Upper lobe of left lung (tissue), 6 donors: ENCODE measurements around the gene ZBED1. TPM values are rescaled to one million over a fixed set of nuclear protein-coding genes. Genes with fewer than 3 reads are reported as not detected.

Experiments used
- ATAC-seq, 2 donors: fragments of 200-7000 bp; cut with Tn5 transposase; one replicate each; pipeline ENCODE4 v1.9.1; 2022; ENCODE audit warnings: mild to moderate bottlenecking in 2 of 2, moderate library complexity in 2 of 2; ENCODE audit not compliant: low FRiP score in 2 of 2
- DNase-seq, 2 donors: peaks; one replicate each; pipeline ENCODE4 v3.0.0-alpha.2; 2019 to 2020
- H3K27ac ChIP-seq, 4 donors: fragments of 200-600 bp; sonication (generic); one replicate each; pipeline ENCODE4 v1.5.1; 2016 to 2019
- H3K27me3 ChIP-seq, 4 donors: fragments of 200-600 bp; sonication (generic); one replicate each; pipeline ENCODE4 v1.5.1; 2017 to 2019
- H3K36me3 ChIP-seq, 4 donors: fragments of 200-600 bp; sonication (generic); one replicate each; pipeline ENCODE4 v1.5.1; 2016 to 2019
- H3K4me1 ChIP-seq, 4 donors: fragments of 200-600 bp; sonication (generic); one replicate each; pipeline ENCODE4 v1.5.1; 2018 to 2019
- H3K4me3 ChIP-seq, 4 donors: fragments of 200-600 bp; sonication (generic); one replicate each; pipeline ENCODE4 v1.5.1; 2017 to 2019; ENCODE audit warnings: mild to moderate bottlenecking in 2 of 4, moderate library complexity in 1 of 4
- H3K9me3 ChIP-seq, 4 donors: fragments of 200-600 bp; sonication (generic); one replicate each; pipeline ENCODE4 v1.5.1; 2018 to 2019
- CTCF ChIP-seq, 6 experiments: fragments of 450-650 bp in 4 of 6; fragments of 200-600 bp in 2 of 6; sonication (generic) in 2 of 6; IDR thresholded peaks; one replicate each; pipeline ENCODE4 v1.5.1; 2016 to 2019; ENCODE audit warnings: antibody characterized with exemption in 6 of 6
- EP300 ChIP-seq, 4 donors: sonication (generic); formaldehyde crosslinking; IDR thresholded peaks; one replicate each; pipeline ENCODE4 v1.5.1; 2017; ENCODE audit warnings: antibody characterized with exemption in 4 of 4, control low read depth in 2 of 4
- POLR2A ChIP-seq, 4 donors: fragments of 450-650 bp; IDR thresholded peaks; one replicate each; pipeline ENCODE4 v1.5.1; 2016 to 2017; ENCODE audit warnings: antibody characterized with exemption in 4 of 4, mild to moderate bottlenecking in 2 of 4
- POLR2AphosphoS5 ChIP-seq, 2 donors: sonication (generic); formaldehyde crosslinking; IDR thresholded peaks; one replicate each; pipeline ENCODE4 v1.5.1; 2017; ENCODE audit warnings: antibody characterized with exemption in 2 of 2
- WGBS, 2 donors: methylation state at CpG; one replicate each; pipeline ENCODE4 v1.1.5; 2017 to 2018; 5-methylcytosine and 5-hydroxymethylcytosine counted together
- total RNA-seq, 6 donors: library from RNA; depleted of rRNA in 4 of 6; stranded (reverse); fragments of >200 nt in 4 of 6; gene quantifications; one replicate each; pipeline versions ENCODE4 v1.1.0 to v1.2.1, GENCODE V29; 2016 to 2021
- donor health status: DM: no; HTN: no; CAD: no; lungs with moderate emphysema.
- donor health status: DM: no; HTN: yes; CAD: no; lungs with severe emphysema.

Gene ZBED1
- total RNA-seq, 6 donors from 2014 or later = 33.2 to 48.7 (median 41.6) TPM

GRCh38 chrX:2545144-2545543 is 44.4 kb upstream of the ZBED1 start:
- no peaks in the 10 kb centered on the region for H3K27me3 ChIP-seq
- H3K36me3 ChIP-seq = no peaks in the 10 kb centered on the region
- H3K4me1 ChIP-seq = no peaks in the 10 kb centered on the region
- ATAC-seq (no peak), DNase-seq (no peak)
- no peak overlapping the region for H3K4me3 ChIP-seq
- 25 to 36% methylated on average over 1 of the region's 1 CpG for WGBS, 2 donors
- TF ChIP-seq POLR2A (IDR thresholded peaks at IDR 0.05) (no peak), POLR2AphosphoS5 (IDR thresholded peaks at IDR 0.05) (no peak), CTCF (IDR thresholded peaks at IDR 0.05) (no peak), EP300 (IDR thresholded peaks at IDR 0.05) (no peak)
- H3K9me3 ChIP-seq = no peaks in the 10 kb centered on the region
- H3K27ac ChIP-seq = no peak overlapping the region

- ATAC-seq = no peak
- Histone ChIP-seq H3K4me1 (no peaks in the 10 kb centered on the region), H3K36me3 (no peaks in the 10 kb centered on the region), H3K27me3 (no peaks in the 10 kb centered on the region), H3K4me3 (no peak overlapping the region), H3K27ac (no peak overlapping the region), H3K9me3 (no peaks in the 10 kb centered on the region)
- no peak for DNase-seq
- TF ChIP-seq EP300 (IDR thresholded peaks at IDR 0.05) (no peak), POLR2A (IDR thresholded peaks at IDR 0.05) (no peak), CTCF (IDR thresholded peaks at IDR 0.05) (no peak), POLR2AphosphoS5 (IDR thresholded peaks at IDR 0.05) (no peak)
- 70 to 73% methylated on average over 7 of the region's 7 CpGs for WGBS, 2 donors
Measured at GRCh38 chrX:2542826-2543521, 42.2 kb upstream of the ZBED1 start.

GRCh38 chrX:2541603-2542002 is 40.8 kb upstream of the ZBED1 start:
- TF ChIP-seq POLR2AphosphoS5 (IDR thresholded peaks at IDR 0.05) (no peak), CTCF (IDR thresholded peaks at IDR 0.05) (no peak), POLR2A (IDR thresholded peaks at IDR 0.05) (no peak), EP300 (IDR thresholded peaks at IDR 0.05) (no peak)
- H3K27ac ChIP-seq = no peak overlapping the region
- 77 to 89% methylated on average over 8 of the region's 8 CpGs for WGBS, 2 donors

GRCh38 chrX:2540426-2540947 is 39.7 kb upstream of the ZBED1 start:
- Histone ChIP-seq H3K4me1 (no peaks in the 10 kb centered on the region), H3K9me3 (no peaks in the 10 kb centered on the region), H3K4me3 (no peak overlapping the region), H3K27me3 (no peaks in the 10 kb centered on the region), H3K27ac (no peak overlapping the region), H3K36me3 (no peaks in the 10 kb centered on the region)
- WGBS, 2 donors = 81 to 93% methylated on average over 12 of the region's 12 CpGs
- ATAC-seq (no peak), DNase-seq (no peak)
- TF ChIP-seq EP300 (IDR thresholded peaks at IDR 0.05) (no peak), CTCF (IDR thresholded peaks at IDR 0.05) (no peak), POLR2AphosphoS5 (IDR thresholded peaks at IDR 0.05) (no peak), POLR2A (IDR thresholded peaks at IDR 0.05) (no peak)

More at GRCh38 chrX:2541603-2542002, 40.8 kb upstream of the ZBED1 start:
- Histone ChIP-seq H3K9me3 (no peaks in the 10 kb centered on the region), H3K4me1 (no peaks in the 10 kb centered on the region), H3K4me3 (no peak overlapping the region), H3K36me3 (no peaks in the 10 kb centered on the region), H3K27me3 (no peaks in the 10 kb centered on the region)
- no peak for ATAC-seq
- DNase-seq = no peak

- Histone ChIP-seq H3K27ac (no peak overlapping the region), H3K36me3 (no peaks in the 10 kb centered on the region), H3K4me3 (no peak overlapping the region), H3K9me3 (no peaks in the 10 kb centered on the region), H3K4me1 (no peaks in the 10 kb centered on the region), H3K27me3 (no peaks in the 10 kb centered on the region)
- 64 to 86% methylated on average over 3 of the region's 3 CpGs for WGBS, 2 donors
- DNase-seq = no peak
- ATAC-seq = no peak
- TF ChIP-seq POLR2A (IDR thresholded peaks at IDR 0.05) (no peak), POLR2AphosphoS5 (IDR thresholded peaks at IDR 0.05) (no peak), EP300 (IDR thresholded peaks at IDR 0.05) (no peak)
Measured at GRCh38 chrX:2539586-2539985, 38.8 kb upstream of the ZBED1 start.
